ENCODE measurements around the gene MOV10.
A peak's percentile ranks its signal among the peaks of the same experiment; 100 is the strongest.
"Not testable (repeated sequence)": the region's sequence is repeated elsewhere in the genome, so short reads cannot be mapped to it uniquely, and the experiment has no call there.

Gene MOV10

GRCh38 chr1:112674440-112674985 is at the start of gene MOV10:
MOV10 (plus strand) TSS chr1:112674659; CDS start chr1:112674913, 254 bp downstream.
- peak; percentile 47 for DNase-seq

GRCh38 chr1:112625696-112626095 is 48.8 kb upstream of the MOV10 start:
- DNase-seq, result no peak

GRCh38 chr1:112626193-112626592 is 48.3 kb upstream of the MOV10 start:
- DNase-seq, result no peak

GRCh38 chr1:112626887-112627286 is 47.6 kb upstream of the MOV10 start:
- no peak for DNase-seq

GRCh38 chr1:112628516-112628915 is 45.9 kb upstream of the MOV10 start:
- no peak for DNase-seq

GRCh38 chr1:112629256-112629655 is 45.2 kb upstream of the MOV10 start:
- no peak for DNase-seq

GRCh38 chr1:112633628-112634027 is 40.8 kb upstream of the MOV10 start:
- no peak for DNase-seq

- DNase-seq, result no peak
These were observed 40.1 kb upstream of the MOV10 start for GRCh38 chr1:112634367-112634766.

- DNase-seq, result no peak
These were observed 38.4 kb upstream of the MOV10 start for GRCh38 chr1:112636056-112636455.

- no peak for DNase-seq
These were observed 37.7 kb upstream of the MOV10 start for GRCh38 chr1:112636597-112637253.

- DNase-seq, result no peak
These were observed 37.0 kb upstream of the MOV10 start for GRCh38 chr1:112637254-112638109.

- DNase-seq, result no peak
These were observed 36.4 kb upstream of the MOV10 start for GRCh38 chr1:112638110-112638428.

GRCh38 chr1:112640437-112640836 is 34.0 kb upstream of the MOV10 start:
- DNase-seq, result not testable (repeated sequence)

- no peak for DNase-seq
These were observed 31.4 kb upstream of the MOV10 start for GRCh38 chr1:112643080-112643479.

- DNase-seq, result no peak
These were observed 28.2 kb upstream of the MOV10 start for GRCh38 chr1:112646225-112646624.

GRCh38 chr1:112651205-112651604 is 23.3 kb upstream of the MOV10 start:
- no peak for DNase-seq

GRCh38 chr1:112665857-112666256 is 8.6 kb upstream of the MOV10 start:
- no peak for DNase-seq

GRCh38 chr1:112666946-112667345 is 7.5 kb upstream of the MOV10 start:
- DNase-seq, result no peak

GRCh38 chr1:112672009-112672408 is 2.5 kb upstream of the MOV10 start:
- no peak for DNase-seq

GRCh38 chr1:112672842-112673241 is 1.6 kb upstream of the MOV10 start:
- DNase-seq, result no peak

GRCh38 chr1:112673592-112674439 is 643 bp upstream of the MOV10 start:
- peak; percentile 46 for DNase-seq

GRCh38 chr1:112674986-112675727 is 698 bp downstream of the MOV10 start:
- no peak for DNase-seq

Measured in DMS 273 treated with DMSO at 0.1 percent for 48 hours (cell line).